Adipocyte (in vitro differentiated cells): ENCODE data around the gene SERPINB10.

Experiments used
- DNase-seq: peaks from one replicate; pipeline ENCODE4 v3.0.0-alpha.2; 2015; ENCODE audit warnings: low read depth
- H3K27me3 ChIP-seq: replicated peaks from 2 replicates; pipeline ENCODE4 v1.7.0; 2013; ENCODE audit warnings: mild to moderate bottlenecking, low read length, moderate library complexity; ENCODE audit not compliant: control insufficient read depth, insufficient read depth
- H3K36me3 ChIP-seq: 2 replicates; pipeline ENCODE4 v1.7.0; 2013; ENCODE audit warnings: low read length, mild to moderate bottlenecking, moderate library complexity; ENCODE audit not compliant: control insufficient read depth, insufficient read depth, severe bottlenecking
- H3K4me1 ChIP-seq: 2 replicates; pipeline ENCODE4 v1.7.0; 2013; ENCODE audit warnings: mild to moderate bottlenecking, low read length, moderate library complexity; ENCODE audit not compliant: control insufficient read depth, insufficient read depth
- H3K4me3 ChIP-seq: 2 replicates; pipeline ENCODE4 v1.7.0; 2013; ENCODE audit warnings: mild to moderate bottlenecking, low read length, moderate library complexity
- H3K9ac ChIP-seq: 2 replicates; pipeline ENCODE4 v1.7.0; 2013; ENCODE audit warnings: mild to moderate bottlenecking, low read length, moderate library complexity
- H3K9me3 ChIP-seq: 2 replicates; pipeline ENCODE4 v1.7.0; 2013; ENCODE audit warnings: mild to moderate bottlenecking, low read length, moderate library complexity; ENCODE audit not compliant: control insufficient read depth

SERPINB10 gene

GRCh38 chr18:63971320-63972001 lies 63.7 kb downstream of the SERPINB10 start:
- DNase-seq, result no peak
- Histone ChIP-seq H3K4me3 (peak overlapping the region; percentile 92), H3K27me3 (no peaks in the 10 kb centered on the region), H3K9me3 (no peaks in the 10 kb centered on the region), H3K36me3 (no peaks in the 10 kb centered on the region), H3K9ac (peak overlapping the region; percentile 92), H3K4me1 (peaks cover 23% of the 10 kb centered on the region)

- H3K9me3 ChIP-seq, result no peaks in the 10 kb centered on the region
- no peak overlapping the region for H3K4me3 ChIP-seq
- H3K27me3 ChIP-seq, result no peaks in the 10 kb centered on the region
- H3K36me3 ChIP-seq, result no peaks in the 10 kb centered on the region
- no peak overlapping the region for H3K9ac ChIP-seq
- DNase-seq, result no peak
- peaks cover 23% of the 10 kb centered on the region for H3K4me1 ChIP-seq
Measured at GRCh38 chr18:63972002-63972376, 64.2 kb downstream of the SERPINB10 start.

- Histone ChIP-seq H3K27me3 (no peaks in the 10 kb centered on the region), H3K4me3 (no peak overlapping the region), H3K9ac (no peak overlapping the region), H3K36me3 (no peaks in the 10 kb centered on the region), H3K4me1 (peaks cover 28% of the 10 kb centered on the region), H3K9me3 (no peaks in the 10 kb centered on the region)
- DNase-seq, result peak; percentile 60
Measured at GRCh38 chr18:63974991-63975390, 67.2 kb downstream of the SERPINB10 start.

- Histone ChIP-seq H3K4me1 (peaks cover 33% of the 10 kb centered on the region), H3K36me3 (no peaks in the 10 kb centered on the region), H3K27me3 (no peaks in the 10 kb centered on the region), H3K9me3 (no peaks in the 10 kb centered on the region), H3K4me3 (no peak overlapping the region), H3K9ac (no peak overlapping the region)
- DNase-seq, result no peak
Measured at GRCh38 chr18:63975628-63976027, 67.9 kb downstream of the SERPINB10 start.

GRCh38 chr18:63977040-63977439 lies 69.3 kb downstream of the SERPINB10 start:
- no peak for DNase-seq
- Histone ChIP-seq H3K4me1 (peaks cover 25% of the 10 kb centered on the region), H3K9ac (no peak overlapping the region), H3K36me3 (peaks cover 5% of the 10 kb centered on the region), H3K27me3 (no peaks in the 10 kb centered on the region), H3K9me3 (no peaks in the 10 kb centered on the region), H3K4me3 (no peak overlapping the region)

GRCh38 chr18:63979409-63979920 lies 71.7 kb downstream of the SERPINB10 start:
- Histone ChIP-seq H3K9ac (peak overlapping the region; percentile 77), H3K9me3 (no peaks in the 10 kb centered on the region), H3K4me3 (peak overlapping the region; percentile 75), H3K36me3 (peaks cover 27% of the 10 kb centered on the region), H3K4me1 (peaks cover 25% of the 10 kb centered on the region), H3K27me3 (no peaks in the 10 kb centered on the region)
- peak; percentile 90 for DNase-seq

- peak overlapping the region; percentile 77 for H3K9ac ChIP-seq
- H3K9me3 ChIP-seq, result no peaks in the 10 kb centered on the region
- H3K4me1 ChIP-seq, result peaks cover 19% of the 10 kb centered on the region
- H3K27me3 ChIP-seq, result no peaks in the 10 kb centered on the region
- H3K36me3 ChIP-seq, result peaks cover 30% of the 10 kb centered on the region
- peak overlapping the region; percentile 75 for H3K4me3 ChIP-seq
- no peak for DNase-seq
Measured at GRCh38 chr18:63980027-63980426, 72.3 kb downstream of the SERPINB10 start.

GRCh38 chr18:63980896-63981460 lies 73.2 kb downstream of the SERPINB10 start:
- H3K4me1 ChIP-seq, result peaks cover 16% of the 10 kb centered on the region
- H3K4me3 ChIP-seq, result no peak overlapping the region
- no peaks in the 10 kb centered on the region for H3K9me3 ChIP-seq
- peak overlapping the region; percentile 77 for H3K9ac ChIP-seq
- no peaks in the 10 kb centered on the region for H3K27me3 ChIP-seq
- no peak for DNase-seq
- H3K36me3 ChIP-seq, result peaks cover 39% of the 10 kb centered on the region

- H3K36me3 ChIP-seq, result peaks cover 46% of the 10 kb centered on the region
- H3K9ac ChIP-seq, result no peak overlapping the region
- H3K9me3 ChIP-seq, result no peaks in the 10 kb centered on the region
Measured at GRCh38 chr18:63981719-63982118, 74.0 kb downstream of the SERPINB10 start.

GRCh38 chr18:63982361-63982760 lies 74.6 kb downstream of the SERPINB10 start:
- Histone ChIP-seq H3K27me3 (no peaks in the 10 kb centered on the region), H3K9me3 (no peaks in the 10 kb centered on the region), H3K4me3 (no peak overlapping the region), H3K4me1 (peaks cover 16% of the 10 kb centered on the region), H3K9ac (no peak overlapping the region), H3K36me3 (peaks cover 52% of the 10 kb centered on the region)
- DNase-seq, result peak; percentile 17

More at GRCh38 chr18:63981719-63982118, 74.0 kb downstream of the SERPINB10 start:
- H3K27me3 ChIP-seq, result no peaks in the 10 kb centered on the region
- H3K4me1 ChIP-seq, result peaks cover 16% of the 10 kb centered on the region
- no peak overlapping the region for H3K4me3 ChIP-seq
- DNase-seq, result no peak
